K562 (cell line): ENCODE measurements around the gene PPCDC. TPM values are rescaled to one million over a fixed set of nuclear protein-coding genes. Genes with fewer than 3 reads are reported as not detected.

Experiments used
- ARID3A ChIP-seq: IDR thresholded peaks from 2 replicates; pipeline ENCODE4 v1.6.1; 2012; ENCODE audit warnings: low read depth, low read length, improper control_type of control experiment, borderline replicate concordance
- CHCHD3 ChIP-seq: fragments of 250-450 bp; sonication (Bioruptor Pico); IDR thresholded peaks from 2 replicates; pipeline ENCODE4 v2.1.2; 2022; ENCODE audit warnings: mild to moderate bottlenecking
- CSDE1 ChIP-seq, 2 experiments: fragments of 450-650 bp; IDR thresholded peaks; 2 replicates each; pipeline ENCODE4 v1.6.1; 2016; ENCODE audit warnings: mild to moderate bottlenecking in 1 of 2
- DDX20 ChIP-seq: fragments of 450-650 bp; IDR thresholded peaks from 2 replicates; pipeline ENCODE4 v1.6.1; 2016; ENCODE audit warnings: missing genetic modification characterization, low read depth, mild to moderate bottlenecking, missing compliant biosample characterization, moderate library complexity
- E2F8 ChIP-seq: fragments of 450-650 bp; IDR thresholded peaks from 2 replicates; pipeline ENCODE4 v1.7.1; 2018; ENCODE audit warnings: mild to moderate bottlenecking, low read depth; ENCODE audit not compliant: partially characterized antibody
- GMEB1 ChIP-seq: fragments of 250-450 bp; sonication (Bioruptor Pico); IDR thresholded peaks from 2 replicates; pipeline ENCODE4 v1.4.0; 2020; ENCODE audit warnings: mild to moderate bottlenecking
- POLR2G ChIP-seq: fragments of 200-400 bp; formaldehyde crosslinking; IDR thresholded peaks from 2 replicates; pipeline ENCODE4 v1.6.1; 2017; ENCODE audit warnings: low read depth, mild to moderate bottlenecking, antibody characterized with exemption, low read length, moderate library complexity
- RB1 ChIP-seq: fragments of 450-650 bp; IDR thresholded peaks from 2 replicates; pipeline ENCODE4 v1.6.1; 2017; ENCODE audit warnings: low read depth, mild to moderate bottlenecking
- SMAD2 ChIP-seq: fragments of 150-350 bp; IDR thresholded peaks from 2 replicates; pipeline ENCODE4 v1.6.1; 2014; ENCODE audit warnings: low read depth, mild to moderate bottlenecking, low read length
- SMAD4 ChIP-seq: fragments of 250-450 bp; sonication (Bioruptor Pico); conservative IDR thresholded peaks from 2 replicates; pipeline ENCODE4 v1.8.0; 2021; ENCODE audit warnings: inconsistent platforms, mild to moderate bottlenecking, moderate library complexity
- STAT5B ChIP-seq: fragments of 250-450 bp; sonication (Bioruptor Pico); IDR thresholded peaks from 2 replicates; pipeline ENCODE4 v1.8.0; 2021; ENCODE audit warnings: mild to moderate bottlenecking, inconsistent platforms
- ZC3H8 ChIP-seq: fragments of 450-650 bp; IDR thresholded peaks from 2 replicates; pipeline ENCODE4 v1.6.1; 2017
- ZNF143 ChIP-seq: sonication (generic); formaldehyde crosslinking; IDR thresholded peaks from 2 replicates; pipeline ENCODE4 v1.9.0; 2022; ENCODE audit warnings: mild to moderate bottlenecking, missing genetic modification reagents
- ZNF197 ChIP-seq: fragments of 200-800 bp; sonication (Bioruptor generic); IDR thresholded peaks from 2 replicates; pipeline ENCODE4 v1.6.1; 2016; ENCODE audit warnings: low read depth, missing genetic modification characterization, missing compliant biosample characterization
- ZNF75A ChIP-seq: fragments of 450-650 bp; formaldehyde crosslinking; IDR thresholded peaks from 2 replicates; pipeline ENCODE4 v1.4.0; 2020; ENCODE audit warnings: mild to moderate bottlenecking
- polyA plus RNA-seq, 8 experiments: library from polyadenylated mRNA; depleted of rRNA in 4 of 8; stranded (reverse) in 5 of 8; unstranded in 3 of 8; fragments of >200 nt; fragmentation: Nextera tagmentation in 2 of 8; fragmentation: Illumina TruSeq in 1 of 8; extraction: Ambion mirVana in 2 of 8; extraction: Trizol in 1 of 8; gene quantifications; 2 replicates each; pipeline versions ENCODE4 v1.2.1 to v1.2.3, GENCODE V29; 2011 to 2014; ENCODE audit warnings: inconsistent platforms in 1 of 8, missing spikeins in 1 of 8
- total RNA-seq, 7 experiments: library from RNA; depleted of rRNA in 6 of 7; stranded (reverse); fragments of >200 nt in 6 of 7; fragmentation: Illumina TruSeq in 2 of 7; extraction: Trizol in 2 of 7; gene quantifications; 2 replicates each; pipeline versions ENCODE4 v1.2.1 to v1.2.3, GENCODE V29; 2011 to 2021; ENCODE audit warnings: low replicate concordance in 1 of 7
- TF ChIP-seq, protein P1 (sequence below): sonication (generic); formaldehyde crosslinking; IDR thresholded peaks from 2 replicates; pipeline ENCODE4 v1.8.0; 2022; ENCODE audit warnings: mild to moderate bottlenecking, low read depth, missing genetic modification reagents
- TF ChIP-seq, protein P2 (sequence below): sonication (generic); formaldehyde crosslinking; IDR thresholded peaks from 2 replicates; pipeline ENCODE4 v1.9.0; 2022; ENCODE audit warnings: mild to moderate bottlenecking, missing genetic modification reagents
- TF ChIP-seq, protein P3 (sequence below): fragments of 200-400 bp; formaldehyde crosslinking; IDR thresholded peaks from 2 replicates; pipeline ENCODE4 v1.6.1; 2017; ENCODE audit warnings: mild to moderate bottlenecking, low read depth, low read length, moderate library complexity
- TF ChIP-seq, protein P4 (sequence below): sonication (generic); formaldehyde crosslinking; IDR thresholded peaks from 2 replicates; pipeline ENCODE4 v1.9.0; 2022; ENCODE audit warnings: mild to moderate bottlenecking, missing genetic modification reagents

PPCDC gene
- total and polyA plus RNA-seq, 9 of the 15 experiments (the other 6 are each of a cell fraction or from before 2014, with no cell fraction given) = 10.9 to 53.6 (median 16.7) TPM

DNA sequence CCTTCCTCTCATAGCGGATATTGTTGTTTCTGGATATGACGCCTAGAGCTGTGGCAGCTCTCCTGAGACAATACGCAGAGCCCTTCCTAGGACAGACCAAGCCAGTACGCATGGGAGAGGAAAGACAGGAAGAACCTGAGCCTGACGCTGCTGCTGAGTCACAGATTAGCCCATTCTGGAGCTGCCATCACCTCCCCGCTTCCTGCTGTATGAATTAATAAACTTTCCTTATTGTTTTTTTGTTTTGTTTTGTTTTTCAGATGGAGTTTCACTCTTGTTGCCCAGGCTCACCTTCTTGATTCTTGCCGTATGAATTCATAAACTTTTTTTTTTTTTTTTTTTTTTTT lies 67.0 kb downstream of the PPCDC start (continued):
- TF ChIP-seq, protein P1, sequence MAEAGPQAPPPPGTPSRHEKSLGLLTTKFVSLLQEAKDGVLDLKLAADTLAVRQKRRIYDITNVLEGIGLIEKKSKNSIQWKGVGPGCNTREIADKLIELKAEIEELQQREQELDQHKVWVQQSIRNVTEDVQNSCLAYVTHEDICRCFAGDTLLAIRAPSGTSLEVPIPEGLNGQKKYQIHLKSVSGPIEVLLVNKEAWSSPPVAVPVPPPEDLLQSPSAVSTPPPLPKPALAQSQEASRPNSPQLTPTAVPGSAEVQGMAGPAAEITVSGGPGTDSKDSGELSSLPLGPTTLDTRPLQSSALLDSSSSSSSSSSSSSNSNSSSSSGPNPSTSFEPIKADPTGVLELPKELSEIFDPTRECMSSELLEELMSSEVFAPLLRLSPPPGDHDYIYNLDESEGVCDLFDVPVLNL = no peak
- TF ChIP-seq ZNF197 (CRISPR knock-in tag) (no peak), STAT5B (CRISPR knock-in tag) (no peak), DDX20 (tag) (no peak), RB1 (no peak), SMAD4 (CRISPR knock-in tag) (no peak), CSDE1 (IDR thresholded peaks at IDR 0.05) (no peak), E2F8 (no peak), ZNF143 (CRISPR knock-in tag) (no peak), GMEB1 (CRISPR knock-in tag) (no peak), POLR2G (no peak), ARID3A (no peak), ZNF75A (CRISPR knock-in tag) (no peak), CHCHD3 (CRISPR knock-in tag) (no peak), ZC3H8 (no peak), SMAD2 (no peak)
- TF ChIP-seq, protein P2, sequence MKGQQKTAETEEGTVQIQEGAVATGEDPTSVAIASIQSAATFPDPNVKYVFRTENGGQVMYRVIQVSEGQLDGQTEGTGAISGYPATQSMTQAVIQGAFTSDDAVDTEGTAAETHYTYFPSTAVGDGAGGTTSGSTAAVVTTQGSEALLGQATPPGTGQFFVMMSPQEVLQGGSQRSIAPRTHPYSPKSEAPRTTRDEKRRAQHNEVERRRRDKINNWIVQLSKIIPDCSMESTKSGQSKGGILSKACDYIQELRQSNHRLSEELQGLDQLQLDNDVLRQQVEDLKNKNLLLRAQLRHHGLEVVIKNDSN (CRISPR knock-in tag) = no peak
- TF ChIP-seq, protein P3, sequence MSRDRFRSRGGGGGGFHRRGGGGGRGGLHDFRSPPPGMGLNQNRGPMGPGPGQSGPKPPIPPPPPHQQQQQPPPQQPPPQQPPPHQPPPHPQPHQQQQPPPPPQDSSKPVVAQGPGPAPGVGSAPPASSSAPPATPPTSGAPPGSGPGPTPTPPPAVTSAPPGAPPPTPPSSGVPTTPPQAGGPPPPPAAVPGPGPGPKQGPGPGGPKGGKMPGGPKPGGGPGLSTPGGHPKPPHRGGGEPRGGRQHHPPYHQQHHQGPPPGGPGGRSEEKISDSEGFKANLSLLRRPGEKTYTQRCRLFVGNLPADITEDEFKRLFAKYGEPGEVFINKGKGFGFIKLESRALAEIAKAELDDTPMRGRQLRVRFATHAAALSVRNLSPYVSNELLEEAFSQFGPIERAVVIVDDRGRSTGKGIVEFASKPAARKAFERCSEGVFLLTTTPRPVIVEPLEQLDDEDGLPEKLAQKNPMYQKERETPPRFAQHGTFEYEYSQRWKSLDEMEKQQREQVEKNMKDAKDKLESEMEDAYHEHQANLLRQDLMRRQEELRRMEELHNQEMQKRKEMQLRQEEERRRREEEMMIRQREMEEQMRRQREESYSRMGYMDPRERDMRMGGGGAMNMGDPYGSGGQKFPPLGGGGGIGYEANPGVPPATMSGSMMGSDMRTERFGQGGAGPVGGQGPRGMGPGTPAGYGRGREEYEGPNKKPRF = no peak
- TF ChIP-seq, protein P4, sequence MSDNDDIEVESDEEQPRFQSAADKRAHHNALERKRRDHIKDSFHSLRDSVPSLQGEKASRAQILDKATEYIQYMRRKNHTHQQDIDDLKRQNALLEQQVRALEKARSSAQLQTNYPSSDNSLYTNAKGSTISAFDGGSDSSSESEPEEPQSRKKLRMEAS = no peak
